HAP-1 (cell line): ENCODE results near the gene BMF.

Source experiments
- DNase-seq, 2 experiments: peaks; one replicate each; pipeline ENCODE4 v3.0.0-alpha.2; 2016 to 2020; ENCODE audit warnings: low spot score in 2 of 2
- H3K27me3 ChIP-seq: fragments of 250-450 bp; sonication (Bioruptor Pico); 2 replicates; pipeline ENCODE4 v1.5.1; 2020; ENCODE audit warnings: low read depth, mild to moderate bottlenecking, moderate library complexity
- H3K36me3 ChIP-seq: fragments of 250-450 bp; sonication (Bioruptor Pico); replicated peaks from 2 replicates; pipeline ENCODE4 v1.5.1; 2020; ENCODE audit warnings: mild to moderate bottlenecking
- H3K4me1 ChIP-seq: fragments of 250-450 bp; sonication (Bioruptor Pico); 2 replicates; pipeline ENCODE4 v1.5.1; 2020; ENCODE audit warnings: mild to moderate bottlenecking
- H3K4me3 ChIP-seq: fragments of 250-450 bp; sonication (Bioruptor Pico); 2 replicates; pipeline ENCODE4 v1.5.1; 2020; ENCODE audit warnings: mild to moderate bottlenecking, moderate library complexity
- H3K9me3 ChIP-seq: fragments of 250-450 bp; sonication (Bioruptor Pico); 2 replicates; pipeline ENCODE4 v1.5.1; 2020; ENCODE audit warnings: mild to moderate bottlenecking, moderate library complexity
- in situ Hi-C: fragments of 300-500 bp; cut with MboI; formaldehyde crosslinking; loops from 3 replicates; pipeline ENCODE4 v1.14.3; 2020; ENCODE audit warnings: low sequenced_read_pairs, inconsistent platforms, mixed read lengths

The BMF gene

GRCh38 chr15:40044717-40045571, 63.7 kb downstream of the BMF start:
- Histone ChIP-seq H3K4me1 (peaks cover 10% of the 10 kb centered on the region), H3K36me3 (peaks cover 10% of the 10 kb centered on the region; the same call in 1 of the 2 replicates), H3K27me3 (no peaks in the 10 kb centered on the region), H3K9me3 (no peaks in the 10 kb centered on the region), H3K4me3 (no peak overlapping the region)
- in situ Hi-C loops, result loop anchor here (5.0 to 10.0 kb wide), 4 partner anchors 62 to 230 kb away; partner anchors contain the start of genes BMF and BUB1B
- peak; percentile 81 to 93 for DNase-seq

- Histone ChIP-seq H3K4me1 (peaks cover 10% of the 10 kb centered on the region), H3K27me3 (no peaks in the 10 kb centered on the region), H3K4me3 (no peak overlapping the region), H3K36me3 (peaks cover 10% of the 10 kb centered on the region; the same call in 1 of the 2 replicates), H3K9me3 (no peaks in the 10 kb centered on the region)
- in situ Hi-C loops, result loop anchor here (10.0 kb wide), 2 partner anchors 151 to 231 kb away; no protein-coding TSS in a partner anchor
- no peak for DNase-seq
Observed at GRCh38 chr15:40043927-40044716, 64.6 kb downstream of the BMF start.

- in situ Hi-C loops, result loop anchor here (10.0 kb wide), 2 partner anchors 152 to 232 kb away; no protein-coding TSS in a partner anchor
- peaks cover 12% of the 10 kb centered on the region for H3K4me1 ChIP-seq
Observed at GRCh38 chr15:40042791-40043320, 65.8 kb downstream of the BMF start.

GRCh38 chr15:40040770-40041169, 67.9 kb downstream of the BMF start:
- Histone ChIP-seq H3K4me1 (peaks cover 15% of the 10 kb centered on the region), H3K27me3 (no peaks in the 10 kb centered on the region), H3K36me3 (peaks cover 21% of the 10 kb centered on the region), H3K4me3 (no peak overlapping the region), H3K9me3 (no peaks in the 10 kb centered on the region)
- no peak for DNase-seq
- in situ Hi-C loops, result loop anchor here (10.0 kb wide), 2 partner anchors 154 to 234 kb away; no protein-coding TSS in a partner anchor

More at GRCh38 chr15:40042791-40043320, 65.8 kb downstream of the BMF start:
- no peak for DNase-seq
- no peaks in the 10 kb centered on the region for H3K27me3 ChIP-seq
- no peaks in the 10 kb centered on the region for H3K9me3 ChIP-seq
- no peak overlapping the region for H3K4me3 ChIP-seq
- H3K36me3 ChIP-seq, result peaks cover 12% of the 10 kb centered on the region; the same call in 1 of the 2 replicates

GRCh38 chr15:40040293-40040635, 68.4 kb downstream of the BMF start:
- Histone ChIP-seq H3K9me3 (no peaks in the 10 kb centered on the region), H3K4me3 (no peak overlapping the region; the same call in 1 of the 2 replicates), H3K36me3 (peaks cover 26% of the 10 kb centered on the region), H3K4me1 (peaks cover 10% of the 10 kb centered on the region), H3K27me3 (no peaks in the 10 kb centered on the region)
- in situ Hi-C loops, result loop anchor here (10.0 kb wide), 2 partner anchors 155 to 235 kb away; no protein-coding TSS in a partner anchor
- DNase-seq, result no peak

- Histone ChIP-seq H3K9me3 (no peaks in the 10 kb centered on the region), H3K4me1 (peaks cover 5% of the 10 kb centered on the region), H3K27me3 (no peaks in the 10 kb centered on the region), H3K4me3 (peak within 1 kb of the TSS; percentile 80), H3K36me3 (peaks cover 40% of the 10 kb centered on the region)
- DNase-seq, result peak; percentile 91 to 97
- in situ Hi-C loops, result no loop called here
Observed at GRCh38 chr15:40038638-40039543, 69.8 kb downstream of the BMF start, which contains the start of gene SRP14. Gene SRP14, minus strand, starts transcription at chr15:40039181. Its CDS starts 65 bp downstream, at chr15:40039116.

- Histone ChIP-seq H3K9me3 (no peaks in the 10 kb centered on the region), H3K36me3 (peaks cover 45% of the 10 kb centered on the region), H3K27me3 (no peaks in the 10 kb centered on the region), H3K4me1 (peaks cover 5% of the 10 kb centered on the region), H3K4me3 (peak overlapping the region; percentile 80)
- DNase-seq, result no peak
- in situ Hi-C loops, result no loop called here
Observed at GRCh38 chr15:40038275-40038637, 70.4 kb downstream of the BMF start.
